Prostate gland (tissue), 2 donors: ENCODE results near the gene CERS6. TPM values are rescaled to one million over a fixed set of nuclear protein-coding genes. Genes with fewer than 3 reads are reported as not detected.

Experiments
- DNase-seq: peaks from one replicate; pipeline ENCODE4 v3.0.0-alpha.2; 2019; ENCODE audit warnings: low spot score
- H3K27ac ChIP-seq, 2 donors: fragments of 200-600 bp; sonication (generic); 2 replicates each; pipeline ENCODE4 v1.5.1; 2017 to 2019
- H3K27me3 ChIP-seq: fragments of 200-600 bp; sonication (generic); replicated peaks from 2 replicates; pipeline ENCODE4 v1.5.1; 2019; ENCODE audit not compliant: insufficient read depth
- H3K36me3 ChIP-seq, 2 donors: fragments of 200-600 bp; sonication (generic); 1 replicate in 1 of 2; 2 replicates in 1 of 2; pipeline versions ENCODE4 v1.5.1 to v1.8.1; 2017 to 2019
- H3K4me1 ChIP-seq: fragments of 200-600 bp; sonication (generic); replicated peaks from 2 replicates; pipeline ENCODE4 v1.5.1; 2019
- H3K4me3 ChIP-seq, 2 donors: fragments of 200-600 bp; sonication (generic); 2 replicates each; pipeline ENCODE4 v1.5.1; 2017 to 2019
- H3K9me3 ChIP-seq: fragments of 200-600 bp; sonication (generic); 2 replicates; pipeline ENCODE4 v1.5.1; 2017
- POLR2A ChIP-seq: fragments of 450-650 bp; IDR thresholded peaks from one replicate; pipeline ENCODE4 v1.6.1; 2016; ENCODE audit warnings: antibody characterized with exemption, mild to moderate bottlenecking
- POLR2AphosphoS5 ChIP-seq: sonication (generic); formaldehyde crosslinking; IDR thresholded peaks from one replicate; pipeline ENCODE4 v1.6.1; 2017; ENCODE audit warnings: antibody characterized with exemption
- WGBS: methylation state at CpG from one replicate; pipeline ENCODE4 v1.1.5; 2018; 5-methylcytosine and 5-hydroxymethylcytosine counted together
- intact Hi-C: fragments of 100-400 bp; cut with DNase I; formaldehyde crosslinking; loops from one replicate; pipeline ENCODE4 v1.14.2; 2022
- total RNA-seq, 2 donors: library from RNA; depleted of rRNA; stranded (reverse); fragments of >200 nt; gene quantifications; one replicate each; pipeline ENCODE4 v1.1.0, GENCODE V29; 2016
- TF ChIP-seq, protein P1 (sequence below), 4 experiments: fragments of 200-600 bp in 2 of 4; fragments of 450-650 bp in 2 of 4; sonication (generic) in 2 of 4; IDR thresholded peaks; 1 replicate in 3 of 4; 2 replicates in 1 of 4; pipeline ENCODE4 v1.5.1; 2016 to 2019; ENCODE audit warnings: antibody characterized with exemption in 4 of 4, mild to moderate bottlenecking in 2 of 4, moderate library complexity in 2 of 4

The CERS6 gene
- total RNA-seq, 2 donors from 2014 or later = 30.1 to 67.8 TPM

DNA sequence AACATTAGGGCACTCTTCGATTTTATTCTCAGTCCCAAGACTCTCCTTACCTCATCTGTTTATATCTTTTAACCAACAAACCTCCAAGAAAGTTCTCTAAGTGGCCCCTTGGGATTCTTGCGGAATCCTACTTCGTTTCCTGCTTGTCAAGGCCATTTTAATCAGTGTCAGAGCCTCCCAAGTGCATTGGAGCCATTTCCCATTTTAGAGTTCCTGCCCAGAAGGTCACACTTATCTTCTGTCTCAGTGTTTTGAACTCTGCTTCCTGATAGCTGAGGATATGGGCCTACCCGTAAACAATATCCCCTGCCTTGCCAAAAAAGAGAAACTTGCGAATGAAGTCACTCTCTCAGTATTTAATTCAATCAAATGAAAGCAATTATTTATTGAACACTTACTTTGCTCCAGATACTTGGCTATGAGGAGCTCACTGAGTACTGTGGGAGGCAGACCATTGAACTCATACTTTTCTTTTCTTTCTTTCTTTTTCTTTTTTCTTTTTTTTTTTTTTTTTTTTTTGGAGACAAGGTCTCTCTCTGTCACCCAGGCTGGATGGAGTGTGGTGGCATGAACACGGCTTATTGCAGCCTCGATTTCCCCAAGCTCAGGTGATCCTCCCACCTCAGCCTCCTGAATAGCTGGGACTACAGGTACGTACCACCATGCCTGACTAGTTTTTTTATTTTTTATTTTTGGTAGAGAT is 340.7 kb downstream of the CERS6 start:
- no peak for DNase-seq
- no peaks in the 10 kb centered on the region for H3K27me3 ChIP-seq
- H3K4me3 ChIP-seq = no peak overlapping the region
- no peak overlapping the region for H3K27ac ChIP-seq
- WGBS = 88% methylated on average over 8 of the region's 8 CpGs
- H3K36me3 ChIP-seq = no peaks in the 10 kb centered on the region
- no peaks in the 10 kb centered on the region for H3K4me1 ChIP-seq
- TF ChIP-seq, protein P1, sequence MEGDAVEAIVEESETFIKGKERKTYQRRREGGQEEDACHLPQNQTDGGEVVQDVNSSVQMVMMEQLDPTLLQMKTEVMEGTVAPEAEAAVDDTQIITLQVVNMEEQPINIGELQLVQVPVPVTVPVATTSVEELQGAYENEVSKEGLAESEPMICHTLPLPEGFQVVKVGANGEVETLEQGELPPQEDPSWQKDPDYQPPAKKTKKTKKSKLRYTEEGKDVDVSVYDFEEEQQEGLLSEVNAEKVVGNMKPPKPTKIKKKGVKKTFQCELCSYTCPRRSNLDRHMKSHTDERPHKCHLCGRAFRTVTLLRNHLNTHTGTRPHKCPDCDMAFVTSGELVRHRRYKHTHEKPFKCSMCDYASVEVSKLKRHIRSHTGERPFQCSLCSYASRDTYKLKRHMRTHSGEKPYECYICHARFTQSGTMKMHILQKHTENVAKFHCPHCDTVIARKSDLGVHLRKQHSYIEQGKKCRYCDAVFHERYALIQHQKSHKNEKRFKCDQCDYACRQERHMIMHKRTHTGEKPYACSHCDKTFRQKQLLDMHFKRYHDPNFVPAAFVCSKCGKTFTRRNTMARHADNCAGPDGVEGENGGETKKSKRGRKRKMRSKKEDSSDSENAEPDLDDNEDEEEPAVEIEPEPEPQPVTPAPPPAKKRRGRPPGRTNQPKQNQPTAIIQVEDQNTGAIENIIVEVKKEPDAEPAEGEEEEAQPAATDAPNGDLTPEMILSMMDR (IDR thresholded peaks at IDR 0.05) = no peak
- no peak for TF ChIP-seq POLR2AphosphoS5
- no peak for TF ChIP-seq POLR2A
- no peaks in the 10 kb centered on the region for H3K9me3 ChIP-seq
- intact Hi-C loops = no loop called here

DNA sequence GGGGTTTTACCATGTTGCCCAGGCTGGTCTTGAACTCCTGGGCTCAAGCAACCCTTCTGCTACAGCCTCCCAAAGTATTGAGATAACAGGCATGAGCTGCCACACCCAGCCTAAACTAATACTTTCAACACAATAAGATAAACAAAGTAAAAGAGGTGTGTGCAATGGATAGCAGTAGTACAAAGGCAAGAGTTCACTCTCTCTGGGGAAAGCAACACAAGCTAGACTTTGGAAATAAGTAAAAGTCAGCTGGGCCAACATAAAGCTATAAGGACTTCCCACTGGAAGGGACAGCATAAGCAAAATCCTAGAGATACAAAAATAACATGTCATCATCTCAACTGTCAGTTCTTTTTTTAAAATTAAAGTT is 341.2 kb downstream of the CERS6 start:
- no peaks in the 10 kb centered on the region for H3K27me3 ChIP-seq
- H3K27ac ChIP-seq = no peak overlapping the region
- H3K4me3 ChIP-seq = no peak overlapping the region
- H3K4me1 ChIP-seq = no peaks in the 10 kb centered on the region
- no peak for DNase-seq
- H3K36me3 ChIP-seq = no peaks in the 10 kb centered on the region
- TF ChIP-seq, protein P1 (IDR thresholded peaks at IDR 0.05) = no peak
- H3K9me3 ChIP-seq = no peaks in the 10 kb centered on the region
- intact Hi-C loops = no loop called here

DNA sequence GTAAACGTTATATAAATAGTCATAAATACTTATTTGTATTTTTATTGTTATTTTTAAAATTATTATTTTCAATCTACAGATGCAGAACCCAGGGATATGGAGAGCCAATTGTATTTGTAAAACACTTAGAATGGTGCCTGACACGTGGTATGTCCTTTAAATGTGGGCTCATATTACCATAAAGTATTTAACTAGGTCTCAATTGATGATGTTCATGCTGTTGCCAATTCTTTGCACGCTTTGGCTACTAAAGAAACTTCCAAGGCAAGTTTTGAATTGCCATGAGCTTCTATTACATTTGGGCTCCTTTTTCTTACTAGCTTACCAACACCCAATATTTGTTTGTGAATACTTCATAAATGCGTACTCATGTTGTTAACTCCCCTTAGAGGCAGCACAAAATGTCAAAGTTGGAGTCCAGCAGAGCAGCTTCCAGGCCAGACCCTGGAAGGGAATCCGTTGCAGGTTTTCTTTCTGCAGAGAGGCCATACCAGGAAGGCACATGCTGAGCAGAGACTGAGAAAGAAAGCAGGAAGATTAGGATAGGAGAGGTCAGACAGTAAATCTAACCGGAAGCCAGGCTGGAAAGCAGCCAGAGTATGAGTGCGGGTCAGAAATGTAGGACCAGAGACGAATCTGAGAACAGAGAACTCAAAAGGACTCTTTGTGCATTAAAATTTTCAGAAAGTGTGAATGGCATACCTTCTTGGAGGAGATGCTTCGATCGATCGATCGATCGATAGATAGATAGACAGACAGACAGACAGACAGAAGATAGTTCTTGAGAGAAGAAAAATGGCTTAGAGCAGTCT is 342.2 kb downstream of the CERS6 start:
- DNase-seq = no peak
- WGBS = 70% methylated on average over 13 of the region's 13 CpGs
- TF ChIP-seq, protein P1 (IDR thresholded peaks at IDR 0.05) = no peak
- no peak for TF ChIP-seq POLR2A
- TF ChIP-seq POLR2AphosphoS5 = no peak
- Histone ChIP-seq H3K9me3 (no peaks in the 10 kb centered on the region), H3K27me3 (no peaks in the 10 kb centered on the region), H3K4me1 (no peaks in the 10 kb centered on the region), H3K36me3 (no peaks in the 10 kb centered on the region), H3K4me3 (no peak overlapping the region), H3K27ac (no peak overlapping the region)
- intact Hi-C loops = no loop called here

DNA sequence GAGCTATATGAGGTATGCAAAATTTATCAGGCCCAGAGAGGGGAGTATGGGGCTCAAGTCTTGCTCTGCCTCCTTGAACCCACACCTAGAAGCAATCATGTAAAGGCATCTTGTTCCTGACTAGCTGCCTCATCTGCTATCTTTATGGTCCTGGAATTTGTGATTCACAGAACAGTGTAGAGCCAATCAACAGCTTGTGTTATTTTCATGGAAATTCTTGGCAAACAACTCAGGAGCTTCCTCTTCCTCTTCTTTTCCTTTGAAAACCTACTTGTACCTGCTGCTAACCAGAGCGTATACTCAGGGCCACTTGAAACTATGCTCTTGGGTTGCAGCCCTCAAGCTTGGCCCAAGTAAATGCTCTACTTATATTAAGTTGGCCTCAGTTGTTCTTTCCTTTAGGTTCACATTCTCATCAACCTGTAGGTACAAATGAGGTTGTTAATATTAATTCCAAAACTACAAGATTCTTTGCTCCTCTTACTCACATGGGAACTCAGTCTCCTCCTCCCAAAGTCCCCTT is 342.9 kb downstream of the CERS6 start:
- Histone ChIP-seq H3K36me3 (no peaks in the 10 kb centered on the region), H3K27me3 (no peaks in the 10 kb centered on the region), H3K9me3 (no peaks in the 10 kb centered on the region), H3K27ac (no peak overlapping the region), H3K4me1 (no peaks in the 10 kb centered on the region), H3K4me3 (no peak overlapping the region)
- no peak for DNase-seq
- TF ChIP-seq POLR2A (no peak), POLR2AphosphoS5 (no peak)
- TF ChIP-seq, protein P1 (IDR thresholded peaks at IDR 0.05) = no peak
- intact Hi-C loops = no loop called here
- WGBS = 100% methylated on average over 1 of the region's 1 CpG
